Kidney (tissue), 14 donors: ENCODE results near the gene MAPKAPK2. TPM values are rescaled to one million over a fixed set of nuclear protein-coding genes. Genes with fewer than 3 reads are reported as not detected.

Experiments used
- DNase-seq, 5 donors: peaks; one replicate each; pipeline ENCODE4 v3.0.0-alpha.2; 2013 to 2020
- FAIRE-seq: peaks from 2 replicates; lab custom pipeline; 2012; peaks lifted over from hg19 to GRCh38; lab: Jason Lieb, UNC
- H3K27ac ChIP-seq, 2 donors: one replicate each; pipeline ENCODE4 v1.7.0; 2013; ENCODE audit warnings: low read depth in 2 of 2, low read length in 2 of 2, inconsistent platforms in 1 of 2
- H3K27me3 ChIP-seq: one replicate; pipeline ENCODE4 v1.7.1; 2013; ENCODE audit warnings: low read length, inconsistent platforms; ENCODE audit not compliant: control insufficient read depth, insufficient read depth
- H3K36me3 ChIP-seq, 3 donors: one replicate each; pipeline versions ENCODE4 v1.7.0 to v1.7.1; 2013; ENCODE audit warnings: low read length in 3 of 3, control low read depth in 1 of 3, inconsistent platforms in 1 of 3; ENCODE audit not compliant: insufficient read depth in 3 of 3, control insufficient read depth in 2 of 3
- H3K4me1 ChIP-seq, 3 donors: one replicate each; pipeline versions ENCODE4 v1.7.0 to v1.7.1; 2013; ENCODE audit warnings: low read length in 3 of 3, inconsistent platforms in 1 of 3, low read depth in 1 of 3; ENCODE audit not compliant: control insufficient read depth in 2 of 3, insufficient read depth in 2 of 3
- H3K4me3 ChIP-seq, 3 donors: one replicate each; pipeline versions ENCODE4 v1.7.0 to v1.8.1; 2013; ENCODE audit warnings: low read length in 3 of 3, control low read depth in 1 of 3, inconsistent platforms in 1 of 3
- H3K9ac ChIP-seq, 3 donors: one replicate each; pipeline versions ENCODE4 v1.7.0 to v1.7.1; 2013; ENCODE audit warnings: low read length in 3 of 3, control low read depth in 1 of 3, inconsistent platforms in 1 of 3
- H3K9me3 ChIP-seq, 3 donors: one replicate each; pipeline versions ENCODE4 v1.7.0 to v1.7.1; 2013; ENCODE audit warnings: low read length in 3 of 3, control low read depth in 1 of 3, inconsistent platforms in 1 of 3; ENCODE audit not compliant: control insufficient read depth in 2 of 3, insufficient read depth in 1 of 3
- intact Hi-C: fragments of 100-400 bp; cut with DNase I; formaldehyde crosslinking; loops from one replicate; pipeline ENCODE4 v1.11.1; 2022
- polyA plus RNA-seq: library from polyadenylated mRNA; stranded (reverse); fragments of 350-450 nt; fragmentation: Illumina TruSeq; extraction: RNeasy Lipid Tissue Mini Kit (QIAGEN cat#74804); gene quantifications from one replicate; pipeline ENCODE4 v1.2.3, GENCODE V29; 2014; ENCODE audit warnings: low read depth, low replicate concordance; ENCODE audit not compliant: insufficient read depth
- total RNA-seq: library from RNA; stranded (reverse); fragmentation: NEBNext Ultra II Directional; extraction: Animal tissue kit (Norgen Biotek cat#: 25700); gene quantifications from one replicate; pipeline ENCODE4 v1.2.1, GENCODE V29; 2021
- TF ChIP-seq, protein P1 (sequence below): IDR thresholded peaks from 3 replicates; pipeline ENCODE4 v1.5.1; 2012; ENCODE audit warnings: mild to moderate bottlenecking, moderate library complexity, borderline replicate concordance; ENCODE audit not compliant: insufficient read depth; ENCODE audit errors: extremely low read depth
- donor health status: control.
- donor health status: control.
- donor health status: control.
- donor health status: control.
- donor health status: control.
- donor health status: DM: yes; HTN: yes; CAD: no.
- donor health status: Normal renal cell carcinoma (clear cell type).

Gene MAPKAPK2
- total and polyA plus RNA-seq, 2 donors from 2014 or later, result 84.5 to 113 TPM

DNA sequence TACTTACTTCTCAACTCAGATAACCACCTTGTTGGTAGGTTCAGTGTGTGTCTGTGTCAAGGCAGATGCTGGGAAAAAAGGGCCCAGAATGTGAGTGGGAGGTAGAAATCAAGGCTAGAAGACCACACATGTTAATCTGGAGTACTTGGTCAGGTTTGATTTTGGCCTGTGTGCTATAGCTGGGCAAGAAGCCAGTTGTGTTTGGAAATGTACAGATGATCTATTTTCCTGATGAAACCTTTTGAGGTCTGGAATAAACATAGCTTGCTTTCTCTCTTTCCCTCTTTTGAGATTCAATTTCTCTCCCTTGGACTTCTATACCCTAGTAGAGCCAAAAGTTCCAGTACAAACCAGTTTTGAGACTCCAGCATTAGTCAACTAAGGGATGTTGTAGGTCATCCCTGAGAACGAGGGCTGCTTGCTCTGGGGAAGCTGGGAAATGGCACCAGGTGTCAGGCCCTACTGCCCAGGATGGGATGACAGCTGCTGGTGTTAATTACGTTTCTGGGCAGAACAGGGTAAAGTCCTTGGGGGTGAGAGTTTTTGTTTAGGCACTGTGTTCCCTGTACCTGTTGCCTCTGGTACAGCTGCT, 15.8 kb downstream of the MAPKAPK2 start:
- H3K36me3 ChIP-seq, result no peaks in the 10 kb centered on the region
- DNase-seq, result no peak
- no peak overlapping the region for H3K4me3 ChIP-seq
- no peak for FAIRE-seq
- TF ChIP-seq, protein P1, sequence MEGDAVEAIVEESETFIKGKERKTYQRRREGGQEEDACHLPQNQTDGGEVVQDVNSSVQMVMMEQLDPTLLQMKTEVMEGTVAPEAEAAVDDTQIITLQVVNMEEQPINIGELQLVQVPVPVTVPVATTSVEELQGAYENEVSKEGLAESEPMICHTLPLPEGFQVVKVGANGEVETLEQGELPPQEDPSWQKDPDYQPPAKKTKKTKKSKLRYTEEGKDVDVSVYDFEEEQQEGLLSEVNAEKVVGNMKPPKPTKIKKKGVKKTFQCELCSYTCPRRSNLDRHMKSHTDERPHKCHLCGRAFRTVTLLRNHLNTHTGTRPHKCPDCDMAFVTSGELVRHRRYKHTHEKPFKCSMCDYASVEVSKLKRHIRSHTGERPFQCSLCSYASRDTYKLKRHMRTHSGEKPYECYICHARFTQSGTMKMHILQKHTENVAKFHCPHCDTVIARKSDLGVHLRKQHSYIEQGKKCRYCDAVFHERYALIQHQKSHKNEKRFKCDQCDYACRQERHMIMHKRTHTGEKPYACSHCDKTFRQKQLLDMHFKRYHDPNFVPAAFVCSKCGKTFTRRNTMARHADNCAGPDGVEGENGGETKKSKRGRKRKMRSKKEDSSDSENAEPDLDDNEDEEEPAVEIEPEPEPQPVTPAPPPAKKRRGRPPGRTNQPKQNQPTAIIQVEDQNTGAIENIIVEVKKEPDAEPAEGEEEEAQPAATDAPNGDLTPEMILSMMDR, result no peak
- no peaks in the 10 kb centered on the region for H3K9me3 ChIP-seq
- H3K27me3 ChIP-seq, result no peaks in the 10 kb centered on the region
- H3K4me1 ChIP-seq, result peaks cover 0 to 60% (median 55%) of the 10 kb centered on the region in 3 donors
- intact Hi-C loops, result no loop called here
- peak overlapping the region in 1 of 2 donors; percentile 35 for H3K27ac ChIP-seq
- no peak overlapping the region for H3K9ac ChIP-seq

DNA sequence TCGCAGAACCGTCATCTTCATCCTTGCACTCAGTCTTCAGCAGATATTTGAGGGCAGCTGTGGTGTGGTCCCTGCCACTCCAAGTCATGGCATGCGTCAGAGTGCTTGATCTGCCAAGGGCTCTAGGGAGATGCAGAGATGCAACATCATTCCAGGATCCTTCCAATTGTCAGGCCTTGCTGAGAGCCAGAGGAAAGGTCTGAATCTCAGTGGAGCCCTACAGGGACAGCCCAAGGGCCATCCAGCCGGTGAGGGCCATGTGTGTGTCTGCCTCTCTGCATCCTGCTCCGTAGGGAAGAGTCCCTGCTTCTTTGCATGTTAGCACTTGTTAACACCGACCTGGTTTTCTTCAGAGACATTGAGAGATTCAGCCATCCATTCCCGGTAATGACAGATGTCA, 17.6 kb downstream of the MAPKAPK2 start:
- H3K36me3 ChIP-seq, result no peaks in the 10 kb centered on the region
- H3K27me3 ChIP-seq, result no peaks in the 10 kb centered on the region
- H3K9me3 ChIP-seq, result no peaks in the 10 kb centered on the region
- H3K4me3 ChIP-seq, result no peak overlapping the region
- no peak overlapping the region for H3K9ac ChIP-seq
- DNase-seq, result no peak
- H3K4me1 ChIP-seq, result peaks cover 0 to 59% (median 53%) of the 10 kb centered on the region in 3 donors
- no peak for FAIRE-seq
- intact Hi-C loops, result no loop called here
- no peak overlapping the region for H3K27ac ChIP-seq
- TF ChIP-seq, protein P1, result no peak

DNA sequence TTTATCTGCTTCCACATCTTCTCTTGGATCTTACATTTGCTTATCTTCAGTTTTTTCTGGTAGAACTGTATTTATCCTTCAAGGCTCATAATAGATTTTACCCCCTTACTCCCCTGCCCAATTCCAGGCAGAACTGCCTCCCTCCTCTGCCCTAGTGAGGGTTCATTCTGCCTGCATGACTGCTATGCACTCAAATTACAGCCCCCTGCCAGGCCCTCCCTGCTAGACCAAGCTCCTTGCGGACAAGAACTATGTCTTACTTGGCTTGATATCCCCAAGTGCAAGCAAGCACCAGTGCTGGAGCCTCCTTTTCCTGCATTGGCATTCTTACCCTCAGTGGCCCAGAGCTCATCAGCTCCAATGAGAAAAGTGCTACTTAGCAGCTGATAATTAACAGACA, 18.1 kb downstream of the MAPKAPK2 start:
- Histone ChIP-seq H3K4me1 (peaks cover 0 to 59% (median 53%) of the 10 kb centered on the region in 3 donors), H3K36me3 (no peaks in the 10 kb centered on the region), H3K27ac (no peak overlapping the region), H3K27me3 (no peaks in the 10 kb centered on the region), H3K9me3 (no peaks in the 10 kb centered on the region), H3K9ac (no peak overlapping the region), H3K4me3 (no peak overlapping the region)
- TF ChIP-seq, protein P1, result no peak
- no peak for DNase-seq
- intact Hi-C loops, result no loop called here
- no peak for FAIRE-seq

DNA sequence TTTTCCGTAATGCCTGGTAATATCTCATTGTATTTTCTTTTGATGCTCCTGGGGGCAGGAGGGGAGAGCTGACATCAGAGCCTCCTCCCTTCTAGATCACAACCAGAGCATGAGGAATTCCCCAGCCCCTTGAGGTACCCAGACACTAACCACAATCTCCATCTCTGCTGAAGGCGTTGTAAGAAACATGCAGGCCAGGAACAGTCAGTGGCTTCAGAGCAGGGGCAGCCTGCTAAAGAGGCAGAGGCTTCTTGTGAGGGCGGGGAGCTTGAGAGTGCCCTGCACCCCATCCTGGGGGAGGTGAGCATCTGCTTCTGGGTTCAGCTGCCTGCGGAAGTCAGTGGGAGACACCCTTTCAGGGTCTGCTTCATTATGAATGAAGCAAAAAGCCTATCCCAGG, 19.0 kb downstream of the MAPKAPK2 start:
- DNase-seq, result no peak
- Histone ChIP-seq H3K9ac (no peak overlapping the region), H3K9me3 (no peaks in the 10 kb centered on the region), H3K36me3 (no peaks in the 10 kb centered on the region), H3K27me3 (no peaks in the 10 kb centered on the region), H3K4me1 (peaks cover 0 to 67% (median 56%) of the 10 kb centered on the region in 3 donors), H3K4me3 (no peak overlapping the region), H3K27ac (no peak overlapping the region)
- intact Hi-C loops, result no loop called here
- FAIRE-seq, result no peak
- TF ChIP-seq, protein P1, result no peak
